Right lobe of liver (tissue), 4 donors: ENCODE data around the gene KIF4A.

Experiments
- CTCF ChIP-seq, 4 donors: fragments of 200-600 bp in 3 of 4; fragments of 450-650 bp in 1 of 4; IDR thresholded peaks; one replicate each; pipeline versions ENCODE4 v1.5.1 to v1.8.0; 2016 to 2022; ENCODE audit warnings: antibody characterized with exemption in 4 of 4, mild to moderate bottlenecking in 2 of 4
- POLR2A ChIP-seq: fragments of 450-650 bp; IDR thresholded peaks from one replicate; pipeline ENCODE4 v1.6.1; 2017; ENCODE audit warnings: antibody characterized with exemption, mild to moderate bottlenecking
- donor health status: DM: no; HTN: no; CAD: no.
- donor health status: DM: no; HTN: no; CAD: no.
- donor health status: DM: no; HTN: yes; CAD: no.

DNA sequence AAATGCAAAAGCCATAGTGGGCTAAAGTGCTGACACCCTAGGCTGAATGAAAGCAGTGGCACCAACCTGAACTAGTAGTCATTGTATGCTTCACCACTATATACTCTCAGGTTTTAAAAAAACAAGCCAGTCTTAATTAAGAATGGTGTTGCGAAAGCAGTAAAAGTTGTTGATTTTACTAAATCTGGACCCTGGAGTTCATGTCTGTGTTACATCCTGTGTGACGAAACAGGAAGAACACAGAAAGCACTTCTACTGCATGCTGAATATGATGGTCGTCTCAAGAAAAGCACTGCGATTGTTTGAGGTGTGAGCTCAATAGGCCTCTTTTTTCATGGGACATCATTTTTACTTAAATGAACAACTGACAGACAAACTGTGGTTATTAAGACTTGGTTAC, 109.0 kb downstream of the KIF4A start:
- no peak for TF ChIP-seq CTCF (IDR thresholded peaks at IDR 0.05)
- no peak for TF ChIP-seq POLR2A
